SHP77 treated with DMSO at 0.1 percent for 48 hours (cell line): ENCODE results near the gene LRP1.

ENCODE experiments used
- DNase-seq: peaks from one replicate; lab custom pipeline; 2025; lab: John Stamatoyannopoulos, UW

Gene LRP1

GRCh38 chr12:57154804-57155434 lies 26.6 kb downstream of the LRP1 start:
- no peak for DNase-seq

GRCh38 chr12:57156701-57157403 lies 28.6 kb downstream of the LRP1 start:
- no peak for DNase-seq

DNA sequence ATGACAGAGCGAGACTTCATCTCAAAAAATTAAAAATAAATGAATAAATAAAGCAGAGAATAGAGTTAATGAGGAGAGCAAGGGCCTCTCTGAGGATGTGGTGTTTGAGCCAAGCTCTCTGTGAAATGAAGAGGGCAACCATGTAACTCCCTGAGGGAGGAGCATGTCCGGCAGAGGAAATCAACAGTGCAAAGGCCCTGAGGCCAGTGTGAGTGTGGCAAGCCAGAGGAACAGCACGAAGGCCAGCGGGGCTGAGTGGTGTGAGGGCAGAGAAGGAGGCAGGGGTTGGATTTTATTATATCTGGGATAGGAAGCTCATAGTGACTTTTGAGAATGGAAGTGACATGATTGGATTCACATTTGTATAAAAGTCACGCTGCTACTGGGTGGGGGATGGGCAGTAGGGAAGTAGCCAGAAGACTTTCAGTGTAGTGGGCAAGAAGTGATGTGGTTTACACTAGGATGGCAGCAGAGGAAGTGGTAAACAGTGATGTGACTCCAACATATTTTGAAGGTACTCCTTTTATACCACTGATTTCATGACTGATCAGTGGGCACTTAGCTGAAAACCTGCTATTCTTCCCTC lies 29.4 kb downstream of the LRP1 start:
- DNase-seq: no peak

DNA sequence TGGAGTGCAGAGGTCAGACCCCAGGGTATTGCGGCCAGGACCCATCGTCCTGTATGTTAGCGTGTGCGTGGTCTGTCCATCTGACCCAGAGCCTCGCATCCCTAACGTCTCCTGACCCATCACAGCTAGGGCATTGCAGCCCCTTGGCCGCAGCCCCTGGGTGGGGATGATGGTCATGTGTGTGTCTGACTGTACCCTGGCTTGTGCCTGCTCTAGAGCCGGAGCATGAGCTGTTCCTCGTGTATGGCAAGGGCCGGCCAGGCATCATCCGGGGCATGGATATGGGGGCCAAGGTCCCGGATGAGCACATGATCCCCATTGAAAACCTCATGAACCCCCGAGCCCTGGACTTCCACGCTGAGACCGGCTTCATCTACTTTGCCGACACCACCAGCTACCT lies 29.9 kb downstream of the LRP1 start:
- no peak for DNase-seq

GRCh38 chr12:57158665-57159064 lies 30.4 kb downstream of the LRP1 start:
- DNase-seq: no peak

GRCh38 chr12:57159311-57159710 lies 31.0 kb downstream of the LRP1 start:
- no peak for DNase-seq

DNA sequence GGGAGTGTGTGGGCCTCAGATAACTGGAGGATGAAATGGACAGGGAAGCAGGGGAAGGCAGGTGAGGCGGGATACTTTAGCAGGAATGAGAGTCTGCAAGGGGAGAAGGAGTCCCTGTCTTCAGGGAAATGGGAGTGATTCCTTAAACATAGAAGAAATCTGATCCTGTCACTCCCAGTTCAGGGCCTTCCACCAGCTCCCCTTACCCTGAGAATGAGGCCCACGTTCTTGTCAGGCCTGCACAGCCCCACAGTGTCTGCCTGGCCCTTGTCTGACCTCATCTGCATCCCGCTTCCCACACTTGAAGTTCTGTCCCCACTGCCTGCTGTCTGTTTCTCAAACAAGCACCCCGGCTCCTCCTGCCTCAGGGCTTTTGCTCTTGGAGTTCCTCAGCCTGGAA lies 31.8 kb downstream of the LRP1 start:
- no peak for DNase-seq

DNA sequence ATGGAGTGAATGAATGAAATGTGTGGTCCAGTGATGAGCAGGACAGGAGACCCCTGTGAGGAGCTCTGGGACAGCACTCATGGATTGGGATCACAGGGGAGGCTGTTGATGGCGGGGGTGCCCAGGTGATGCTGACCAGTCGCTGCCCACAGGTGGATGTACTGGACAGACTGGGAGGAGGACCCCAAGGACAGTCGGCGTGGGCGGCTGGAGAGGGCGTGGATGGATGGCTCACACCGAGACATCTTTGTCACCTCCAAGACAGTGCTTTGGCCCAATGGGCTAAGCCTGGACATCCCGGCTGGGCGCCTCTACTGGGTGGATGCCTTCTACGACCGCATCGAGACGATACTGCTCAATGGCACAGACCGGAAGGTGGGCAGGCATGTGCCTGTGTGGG lies 32.5 kb downstream of the LRP1 start:
- DNase-seq: no peak

- no peak for DNase-seq
Observed at GRCh38 chr12:57161491-57161890, 33.2 kb downstream of the LRP1 start.

GRCh38 chr12:57162553-57163125 lies 34.4 kb downstream of the LRP1 start:
- no peak for DNase-seq

GRCh38 chr12:57164454-57164853 lies 36.2 kb downstream of the LRP1 start:
- DNase-seq: no peak

DNA sequence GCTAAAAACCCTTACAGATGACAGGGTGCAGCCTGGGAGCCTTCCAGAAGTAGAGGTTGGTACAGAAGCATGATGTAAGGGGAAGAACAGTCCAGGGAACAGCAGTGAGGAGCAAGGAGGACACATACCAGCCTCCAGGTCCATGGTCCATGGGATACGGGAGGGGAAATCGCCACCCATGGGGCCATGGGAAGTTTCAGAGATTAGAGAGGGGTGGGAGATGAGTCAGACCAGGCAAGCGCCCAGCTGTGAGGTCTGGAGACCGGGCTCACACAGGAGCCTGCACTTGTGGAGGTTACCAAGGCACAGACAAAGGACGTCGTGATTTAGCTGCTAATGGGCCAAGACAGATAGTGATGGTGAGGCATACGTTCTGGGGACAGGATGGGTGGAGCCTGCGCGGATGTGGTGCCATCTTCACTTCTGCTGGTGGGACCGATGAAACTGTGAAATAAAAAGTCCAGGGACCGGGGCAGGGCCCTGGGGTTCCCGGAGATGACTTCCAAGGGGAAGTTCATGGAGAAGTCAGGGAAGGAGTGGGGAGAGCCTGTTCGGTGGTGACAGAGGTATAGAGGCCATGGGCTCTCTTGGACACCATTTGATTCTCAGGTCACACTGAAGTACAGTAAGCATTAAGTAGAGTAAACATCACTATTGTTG lies 36.8 kb downstream of the LRP1 start:
- no peak for DNase-seq

- no peak for DNase-seq
Observed at GRCh38 chr12:57165741-57166140, 37.5 kb downstream of the LRP1 start.

- DNase-seq: no peak
Observed at GRCh38 chr12:57166971-57167371, 38.7 kb downstream of the LRP1 start.

GRCh38 chr12:57168058-57168457 lies 39.8 kb downstream of the LRP1 start:
- no peak for DNase-seq

GRCh38 chr12:57169046-57169795 lies 40.9 kb downstream of the LRP1 start:
- DNase-seq: no peak

DNA sequence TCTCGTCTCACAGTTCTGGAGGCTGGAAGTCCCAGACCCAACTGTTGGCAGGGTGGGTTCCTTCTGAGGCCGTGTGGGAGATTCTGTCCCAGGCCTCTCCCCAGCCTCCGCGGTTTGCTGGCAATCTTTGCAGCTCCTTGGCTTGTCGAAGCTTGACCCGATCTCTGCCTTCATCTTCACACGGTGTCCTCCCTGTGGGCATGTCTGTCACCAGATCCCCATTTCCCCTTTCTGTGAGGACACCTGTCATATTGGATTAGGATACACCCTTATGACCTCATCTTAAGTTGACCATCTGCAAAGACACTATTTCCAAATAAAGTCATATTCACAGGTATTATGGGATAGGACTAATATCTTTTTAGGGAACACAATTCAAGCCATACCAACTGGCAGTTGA lies 41.7 kb downstream of the LRP1 start:
- no peak for DNase-seq

DNA sequence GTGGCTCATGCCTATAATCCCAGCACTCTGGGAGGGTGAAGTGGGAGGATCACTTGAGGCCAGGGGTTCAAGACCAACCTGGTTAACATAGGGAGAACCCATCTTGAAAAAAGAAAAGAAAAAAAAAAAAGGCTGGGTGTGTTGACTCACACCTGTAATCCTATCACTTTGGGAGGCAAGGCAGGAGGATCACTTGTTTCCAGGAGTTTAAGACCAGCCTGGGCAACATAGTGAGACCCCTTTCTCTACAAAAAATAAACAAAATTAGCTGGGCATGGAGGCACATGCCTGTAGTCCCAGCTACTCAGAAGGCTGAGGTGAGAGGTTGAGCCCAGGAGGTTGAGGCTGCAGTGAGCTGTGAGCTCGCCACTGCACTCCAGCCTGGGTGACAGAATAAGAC lies 42.1 kb downstream of the LRP1 start:
- DNase-seq: no peak

GRCh38 chr12:57170927-57171326 lies 42.6 kb downstream of the LRP1 start:
- DNase-seq: no peak

GRCh38 chr12:57171668-57172067 lies 43.4 kb downstream of the LRP1 start:
- no peak for DNase-seq

DNA sequence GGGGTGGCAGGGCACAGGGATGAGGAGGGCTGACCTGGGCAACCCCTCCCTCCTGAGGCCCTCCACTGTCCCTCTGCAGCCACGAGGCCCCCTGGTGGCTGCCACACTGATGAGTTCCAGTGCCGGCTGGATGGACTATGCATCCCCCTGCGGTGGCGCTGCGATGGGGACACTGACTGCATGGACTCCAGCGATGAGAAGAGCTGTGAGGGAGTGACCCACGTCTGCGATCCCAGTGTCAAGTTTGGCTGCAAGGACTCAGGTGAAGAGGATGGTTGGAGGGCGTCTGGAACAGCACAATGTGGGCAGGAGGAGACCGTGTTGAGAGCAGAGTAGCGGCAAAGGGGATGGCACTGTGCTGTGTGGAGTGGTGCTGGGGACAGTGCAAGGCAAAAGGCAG lies 44.8 kb downstream of the LRP1 start:
- no peak for DNase-seq

DNA sequence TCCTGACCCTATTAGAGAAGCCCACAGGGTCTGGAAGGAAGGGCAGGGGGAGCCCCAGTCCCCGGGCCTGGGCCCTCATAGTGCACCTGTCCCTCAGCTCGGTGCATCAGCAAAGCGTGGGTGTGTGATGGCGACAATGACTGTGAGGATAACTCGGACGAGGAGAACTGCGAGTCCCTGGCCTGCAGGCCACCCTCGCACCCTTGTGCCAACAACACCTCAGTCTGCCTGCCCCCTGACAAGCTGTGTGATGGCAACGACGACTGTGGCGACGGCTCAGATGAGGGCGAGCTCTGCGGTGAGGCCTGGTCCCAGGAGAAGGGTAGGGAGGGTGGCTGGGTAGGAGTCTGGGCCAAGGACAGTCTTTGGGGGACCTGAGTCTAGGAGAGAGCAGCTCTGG lies 45.4 kb downstream of the LRP1 start:
- no peak for DNase-seq
